Smooth muscle cell (in vitro differentiated cells): ENCODE data around the gene KDM5C. TPM values are rescaled to one million over a fixed set of nuclear protein-coding genes. Genes with fewer than 3 reads are reported as not detected.

Experiments used
- DNase-seq: peaks from one replicate; lab custom pipeline; 2025; ENCODE audit not compliant: unreplicated experiment; lab: John Stamatoyannopoulos, UW
- H2AFZ ChIP-seq: fragments of 200-600 bp; sonication (generic); 2 replicates; pipeline ENCODE4 v1.6.0; 2016; ENCODE audit warnings: antibody characterized with exemption, low read depth, mild to moderate bottlenecking
- H3F3A ChIP-seq: fragments of 200-600 bp; sonication (generic); 2 replicates; pipeline ENCODE4 v1.6.0; 2017; ENCODE audit warnings: antibody characterized with exemption, low read depth
- H3K27ac ChIP-seq: fragments of 200-600 bp; sonication (generic); 2 replicates; pipeline ENCODE4 v1.5.1; 2016; ENCODE audit warnings: low read depth, mild to moderate bottlenecking
- H3K27me3 ChIP-seq: fragments of 200-600 bp; sonication (generic); 2 replicates; pipeline ENCODE4 v1.6.1; 2016; ENCODE audit warnings: low read depth, mild to moderate bottlenecking
- H3K36me3 ChIP-seq: fragments of 200-600 bp; sonication (generic); 2 replicates; pipeline ENCODE4 v1.5.1; 2016; ENCODE audit warnings: low read depth
- H3K4me1 ChIP-seq: fragments of 200-600 bp; sonication (generic); 2 replicates; pipeline ENCODE4 v1.5.1; 2016; ENCODE audit warnings: low read depth
- H3K4me2 ChIP-seq: fragments of 200-600 bp; sonication (generic); 2 replicates; pipeline ENCODE4 v1.6.0; 2016; ENCODE audit warnings: mild to moderate bottlenecking
- H3K4me3 ChIP-seq: fragments of 200-600 bp; sonication (generic); 2 replicates; pipeline ENCODE4 v1.5.1; 2016; ENCODE audit warnings: mild to moderate bottlenecking
- H3K79me2 ChIP-seq: fragments of 200-600 bp; sonication (generic); 2 replicates; pipeline ENCODE4 v1.6.0; 2016; ENCODE audit warnings: low read depth, mild to moderate bottlenecking
- H3K9ac ChIP-seq: fragments of 200-600 bp; sonication (generic); 2 replicates; pipeline ENCODE4 v1.6.0; 2016; ENCODE audit warnings: low read depth
- H3K9me3 ChIP-seq: fragments of 200-600 bp; sonication (generic); replicated peaks from 2 replicates; pipeline ENCODE4 v1.5.1; 2016; ENCODE audit warnings: low read depth
- H4K20me1 ChIP-seq: fragments of 200-600 bp; sonication (generic); 2 replicates; pipeline ENCODE4 v1.6.0; 2016; ENCODE audit warnings: low read depth
- WGBS: methylation state at CpG from one replicate; pipeline ENCODE4 v1.1.7; 2016; ENCODE audit warnings: low lambda C conversion rate; 5-methylcytosine and 5-hydroxymethylcytosine counted together
- polyA plus RNA-seq: library from polyadenylated mRNA; unstranded; fragments of >200 nt; fragmentation: Nextera tagmentation; extraction: Ambion mirVana; gene quantifications from 2 replicates; pipeline ENCODE4 v1.2.1, GENCODE V29; 2016
- total RNA-seq: library from RNA; depleted of rRNA; stranded (reverse); fragments of >200 nt; gene quantifications from 2 replicates; pipeline ENCODE4 v1.2.3, GENCODE V29; 2014
- TF ChIP-seq, protein P1 (sequence below): fragments of 200-600 bp; sonication (generic); IDR thresholded peaks from 2 replicates; pipeline ENCODE4 v1.5.1; 2017; ENCODE audit warnings: borderline replicate concordance, mild to moderate bottlenecking, antibody characterized with exemption; ENCODE audit not compliant: insufficient read depth, poor library complexity, severe bottlenecking

KDM5C gene
- total and polyA plus RNA-seq, 2 experiments from 2014 or later = 80.2 to 191 TPM

- H3F3A ChIP-seq = no peaks in the 10 kb centered on the region
- TF ChIP-seq, protein P1, sequence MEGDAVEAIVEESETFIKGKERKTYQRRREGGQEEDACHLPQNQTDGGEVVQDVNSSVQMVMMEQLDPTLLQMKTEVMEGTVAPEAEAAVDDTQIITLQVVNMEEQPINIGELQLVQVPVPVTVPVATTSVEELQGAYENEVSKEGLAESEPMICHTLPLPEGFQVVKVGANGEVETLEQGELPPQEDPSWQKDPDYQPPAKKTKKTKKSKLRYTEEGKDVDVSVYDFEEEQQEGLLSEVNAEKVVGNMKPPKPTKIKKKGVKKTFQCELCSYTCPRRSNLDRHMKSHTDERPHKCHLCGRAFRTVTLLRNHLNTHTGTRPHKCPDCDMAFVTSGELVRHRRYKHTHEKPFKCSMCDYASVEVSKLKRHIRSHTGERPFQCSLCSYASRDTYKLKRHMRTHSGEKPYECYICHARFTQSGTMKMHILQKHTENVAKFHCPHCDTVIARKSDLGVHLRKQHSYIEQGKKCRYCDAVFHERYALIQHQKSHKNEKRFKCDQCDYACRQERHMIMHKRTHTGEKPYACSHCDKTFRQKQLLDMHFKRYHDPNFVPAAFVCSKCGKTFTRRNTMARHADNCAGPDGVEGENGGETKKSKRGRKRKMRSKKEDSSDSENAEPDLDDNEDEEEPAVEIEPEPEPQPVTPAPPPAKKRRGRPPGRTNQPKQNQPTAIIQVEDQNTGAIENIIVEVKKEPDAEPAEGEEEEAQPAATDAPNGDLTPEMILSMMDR = no peak
- no peak for DNase-seq
- H3K36me3 ChIP-seq = peaks cover 17% of the 10 kb centered on the region
- no peak overlapping the region for H3K9ac ChIP-seq
- no peak overlapping the region for H2AFZ ChIP-seq
- no peaks in the 10 kb centered on the region for H3K27me3 ChIP-seq
- H3K27ac ChIP-seq = no peak overlapping the region
- no peak overlapping the region for H3K4me2 ChIP-seq
- H4K20me1 ChIP-seq = peaks cover 22% of the 10 kb centered on the region
- H3K9me3 ChIP-seq = no peaks in the 10 kb centered on the region
- H3K79me2 ChIP-seq = no peaks in the 10 kb centered on the region
- no peak overlapping the region for H3K4me3 ChIP-seq
- WGBS = 98% methylated on average over 15 of the region's 16 CpGs
- H3K4me1 ChIP-seq = no peaks in the 10 kb centered on the region
Observed at GRCh38 chrX:53194308-53194707, 30.7 kb downstream of the KDM5C start.

GRCh38 chrX:53193093-53193492 lies 31.9 kb downstream of the KDM5C start:
- H3K4me3 ChIP-seq = no peak overlapping the region
- TF ChIP-seq, protein P1 = no peak
- H3K4me2 ChIP-seq = no peak overlapping the region
- no peaks in the 10 kb centered on the region for H3K9me3 ChIP-seq
- no peak overlapping the region for H3K9ac ChIP-seq
- peaks cover 10% of the 10 kb centered on the region for H3K36me3 ChIP-seq
- DNase-seq = no peak
- H3K27me3 ChIP-seq = no peaks in the 10 kb centered on the region
- no peaks in the 10 kb centered on the region for H3F3A ChIP-seq
- WGBS = 98% methylated on average over 7 of the region's 16 CpGs
- H3K27ac ChIP-seq = no peak overlapping the region
- H3K79me2 ChIP-seq = no peaks in the 10 kb centered on the region
- no peak overlapping the region for H2AFZ ChIP-seq
- peaks cover 14% of the 10 kb centered on the region for H4K20me1 ChIP-seq
- no peaks in the 10 kb centered on the region for H3K4me1 ChIP-seq

- H3K9me3 ChIP-seq = no peaks in the 10 kb centered on the region
- H3K4me2 ChIP-seq = no peak overlapping the region
- no peaks in the 10 kb centered on the region for H3K79me2 ChIP-seq
- H3K36me3 ChIP-seq = no peaks in the 10 kb centered on the region
- no peak overlapping the region for H2AFZ ChIP-seq
- no peak overlapping the region for H3K9ac ChIP-seq
- H3K27ac ChIP-seq = no peak overlapping the region
- no peaks in the 10 kb centered on the region for H3K4me1 ChIP-seq
- no peaks in the 10 kb centered on the region for H4K20me1 ChIP-seq
- H3K4me3 ChIP-seq = no peak overlapping the region
- H3F3A ChIP-seq = no peaks in the 10 kb centered on the region
- H3K27me3 ChIP-seq = no peaks in the 10 kb centered on the region
- TF ChIP-seq, protein P1 = peak; percentile 25
- WGBS = 61% methylated on average over 6 of the region's 6 CpGs
- DNase-seq = no peak
Observed at GRCh38 chrX:53190363-53190960, 34.5 kb downstream of the KDM5C start.

- DNase-seq = no peak
- WGBS = 94% methylated on average over 2 of the region's 2 CpGs
Observed at GRCh38 chrX:53188763-53189162, 36.2 kb downstream of the KDM5C start.

More at GRCh38 chrX:53188763-53189162, 36.2 kb downstream of the KDM5C start:
- H3K36me3 ChIP-seq = no peaks in the 10 kb centered on the region
- H3K27me3 ChIP-seq = no peaks in the 10 kb centered on the region
- no peak overlapping the region for H3K27ac ChIP-seq
- H3K79me2 ChIP-seq = no peaks in the 10 kb centered on the region
- TF ChIP-seq, protein P1 = no peak
- H3K9me3 ChIP-seq = no peaks in the 10 kb centered on the region
- no peaks in the 10 kb centered on the region for H3K4me1 ChIP-seq
- no peaks in the 10 kb centered on the region for H4K20me1 ChIP-seq
- no peak overlapping the region for H3K4me2 ChIP-seq
- no peaks in the 10 kb centered on the region for H3F3A ChIP-seq
- no peak overlapping the region for H3K4me3 ChIP-seq
- no peak overlapping the region for H3K9ac ChIP-seq
- H2AFZ ChIP-seq = no peak overlapping the region
